GM11168 (cell line): ENCODE data around the gene UGT2B17.

Source experiments
- in situ Hi-C: fragments of 300-500 bp; cut with MboI; formaldehyde crosslinking; loops from one replicate; pipeline ENCODE4 v1.12.0; 2022; ENCODE audit warnings: low sequenced_read_pairs; ENCODE audit not compliant: unreplicated experiment

UGT2B17 gene

DNA sequence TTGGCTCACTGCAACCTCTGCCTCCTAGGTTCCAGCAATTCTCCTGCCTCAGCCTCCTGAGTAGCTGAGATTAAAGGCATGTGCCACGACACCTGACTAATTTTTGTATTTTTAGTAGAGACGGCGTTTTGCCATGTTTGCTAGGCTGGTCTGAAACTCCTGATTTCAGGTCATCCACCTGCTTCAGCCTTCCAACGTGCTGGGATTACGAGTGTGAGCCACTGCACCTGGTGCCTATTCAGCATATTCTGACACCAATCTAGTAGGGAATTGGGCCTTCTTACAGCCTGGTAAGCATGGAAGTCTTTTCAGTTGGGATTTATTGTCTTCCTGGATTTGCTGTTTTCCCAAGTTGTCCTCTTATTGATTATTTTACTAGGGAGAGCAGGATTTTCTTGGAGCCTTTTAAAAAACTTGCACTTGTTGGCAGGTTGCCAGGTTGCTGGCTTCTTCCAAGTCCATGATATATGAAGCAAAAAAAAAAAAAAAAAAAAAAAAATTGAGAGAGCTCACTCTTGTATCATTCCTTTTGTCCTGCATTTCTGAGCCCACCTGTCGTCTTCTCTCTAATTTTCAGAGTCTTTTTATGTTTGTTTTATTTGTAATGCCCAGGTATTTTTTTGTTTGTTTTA lies 85.2 kb downstream of the UGT2B17 start:
- in situ Hi-C loops, result loop anchor here (25.0 kb wide), 1 partner anchor 646 kb away; no protein-coding TSS in a partner anchor

- in situ Hi-C loops, result loop anchor here (25.0 kb wide), 1 partner anchor 648 kb away; no protein-coding TSS in a partner anchor
Measured at GRCh38 chr4:68489338-68489737, 86.8 kb downstream of the UGT2B17 start.
